Measurements from ENCODE around the gene SSU72. TPM values are rescaled to one million over a fixed set of nuclear protein-coding genes. Genes with fewer than 3 reads are reported as not detected.

Gene SSU72
- total RNA-seq, 4 donors from 2014 or later = 102 to 115 (median 109) TPM

DNA sequence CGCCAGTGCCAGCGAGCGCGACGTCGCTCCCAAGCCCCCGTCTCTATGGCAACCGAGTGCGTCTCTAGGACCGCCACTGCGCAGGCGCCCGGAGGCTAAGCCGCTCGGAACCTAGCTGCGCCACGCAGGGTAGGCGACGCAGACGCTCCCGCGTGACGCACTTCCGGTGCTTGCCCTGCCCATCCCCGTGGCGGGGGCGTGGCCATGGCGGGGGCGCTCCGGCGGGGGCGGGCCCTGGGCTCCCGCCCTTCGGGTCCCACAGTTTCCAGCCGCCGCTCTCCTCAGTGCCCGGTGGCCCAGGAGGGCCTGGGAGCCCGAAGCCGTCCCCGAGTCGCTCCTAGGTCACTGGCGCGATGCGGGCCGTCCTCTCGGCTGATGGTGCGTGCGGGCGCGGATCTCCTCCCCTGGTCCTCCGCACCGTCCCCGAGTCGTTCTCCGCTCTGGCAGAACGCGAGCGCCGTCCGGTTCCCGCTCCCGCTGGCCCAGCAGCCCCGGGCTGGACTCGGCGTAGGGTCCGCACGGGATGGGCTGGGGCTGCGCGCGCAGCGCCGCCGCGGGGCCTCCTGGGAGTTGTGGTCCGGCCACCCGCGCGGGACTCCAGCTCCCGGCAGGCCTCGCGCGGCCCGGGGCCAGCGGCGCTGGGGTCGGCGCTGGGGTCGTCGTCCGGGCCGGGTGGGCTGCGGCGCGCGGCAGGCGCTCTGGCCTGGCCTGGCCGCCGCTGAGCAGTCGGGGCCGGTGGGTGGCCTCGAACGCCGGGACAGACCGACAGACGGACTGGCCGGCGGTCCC, 40.8 kb upstream of the SSU72 start, which contains the start of gene MIB2:
Gene MIB2 (plus strand): TSS at position 245 of the 789 bp plus-strand sequence. CDS start 7,953 bp downstream, outside the sequence.
- Histone ChIP-seq H3K36me3 (peaks cover 8% of the 10 kb centered on the region), H3K4me1 (peaks cover 31% of the 10 kb centered on the region), H3K27me3 (no peaks in the 10 kb centered on the region), H3K27ac (peak within 1 kb of the TSS; percentile 99), H3K4me3 (peak within 1 kb of the TSS; percentile 96), H3K9me3 (no peaks in the 10 kb centered on the region)
- 0% methylated on average over 1 of the region's 107 CpGs for WGBS
- TF ChIP-seq, protein P1, sequence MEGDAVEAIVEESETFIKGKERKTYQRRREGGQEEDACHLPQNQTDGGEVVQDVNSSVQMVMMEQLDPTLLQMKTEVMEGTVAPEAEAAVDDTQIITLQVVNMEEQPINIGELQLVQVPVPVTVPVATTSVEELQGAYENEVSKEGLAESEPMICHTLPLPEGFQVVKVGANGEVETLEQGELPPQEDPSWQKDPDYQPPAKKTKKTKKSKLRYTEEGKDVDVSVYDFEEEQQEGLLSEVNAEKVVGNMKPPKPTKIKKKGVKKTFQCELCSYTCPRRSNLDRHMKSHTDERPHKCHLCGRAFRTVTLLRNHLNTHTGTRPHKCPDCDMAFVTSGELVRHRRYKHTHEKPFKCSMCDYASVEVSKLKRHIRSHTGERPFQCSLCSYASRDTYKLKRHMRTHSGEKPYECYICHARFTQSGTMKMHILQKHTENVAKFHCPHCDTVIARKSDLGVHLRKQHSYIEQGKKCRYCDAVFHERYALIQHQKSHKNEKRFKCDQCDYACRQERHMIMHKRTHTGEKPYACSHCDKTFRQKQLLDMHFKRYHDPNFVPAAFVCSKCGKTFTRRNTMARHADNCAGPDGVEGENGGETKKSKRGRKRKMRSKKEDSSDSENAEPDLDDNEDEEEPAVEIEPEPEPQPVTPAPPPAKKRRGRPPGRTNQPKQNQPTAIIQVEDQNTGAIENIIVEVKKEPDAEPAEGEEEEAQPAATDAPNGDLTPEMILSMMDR (IDR thresholded peaks at IDR 0.05) = no peak
- TF ChIP-seq EP300 (IDR thresholded peaks at IDR 0.05) = no peak
- TF ChIP-seq POLR2AphosphoS5 (IDR thresholded peaks at IDR 0.05) = peak; percentile 27 to 94 (median 46)
- peak in 1 of 2 donors; percentile 42 for TF ChIP-seq POLR2A (IDR thresholded peaks at IDR 0.05)
- DNase-seq (ENCODE audit: low spot score in 2 of 2) = peak; percentile 97

- DNase-seq (ENCODE audit: low spot score in 2 of 2) = no peak
- under 1% methylated on average over 19 of the region's 23 CpGs for WGBS
- peak overlapping the region; percentile 99 for H3K27ac ChIP-seq
- H3K4me1 ChIP-seq = peaks cover 31% of the 10 kb centered on the region
- H3K4me3 ChIP-seq = peak overlapping the region; percentile 96
- H3K36me3 ChIP-seq = peaks cover 8% of the 10 kb centered on the region
- no peak for TF ChIP-seq POLR2A (IDR thresholded peaks at IDR 0.05)
- no peaks in the 10 kb centered on the region for H3K27me3 ChIP-seq
- H3K9me3 ChIP-seq = no peaks in the 10 kb centered on the region
Measured at GRCh38 chr1:1614954-1615255, 40.2 kb upstream of the SSU72 start.

DNA sequence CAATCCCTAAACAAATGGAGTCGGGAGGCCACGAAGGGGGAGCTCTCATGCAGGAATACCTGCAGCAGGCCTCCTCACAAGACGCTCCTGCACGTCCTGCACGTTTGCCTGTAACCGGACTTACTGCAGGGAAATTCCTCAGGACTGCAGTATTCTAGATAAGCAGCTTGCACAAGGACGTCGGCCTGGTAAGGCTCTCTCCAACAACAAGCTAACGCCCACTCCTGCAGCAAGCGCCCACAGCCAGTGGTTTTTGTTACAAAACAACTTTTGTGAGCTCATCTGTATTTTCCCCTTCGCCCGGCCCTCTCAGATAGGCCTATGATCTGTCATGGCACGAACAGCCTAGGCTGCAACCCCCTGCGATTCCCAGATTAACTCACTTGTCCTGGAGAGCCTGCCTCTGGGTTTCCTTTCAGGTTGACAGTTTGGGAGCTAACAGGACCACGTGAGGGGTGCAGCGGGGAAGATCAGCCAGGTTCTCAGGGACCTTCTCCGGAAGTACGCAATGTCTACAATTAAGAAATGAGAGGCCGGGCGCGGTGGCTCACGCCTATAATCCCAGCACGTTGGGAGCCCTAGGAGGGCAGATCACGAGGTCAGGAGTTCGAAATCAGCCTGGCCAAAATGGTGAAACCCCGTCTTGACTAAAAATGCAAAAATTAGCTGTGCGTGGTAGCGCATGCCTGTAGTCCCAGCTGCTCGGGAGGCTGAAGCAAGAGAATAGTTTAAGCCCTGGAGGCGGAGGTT, 39.7 kb upstream of the SSU72 start:
- Histone ChIP-seq H3K27me3 (no peaks in the 10 kb centered on the region), H3K27ac (peak overlapping the region; percentile 99), H3K4me1 (peaks cover 31% of the 10 kb centered on the region), H3K4me3 (peak overlapping the region; percentile 96), H3K36me3 (peaks cover 8% of the 10 kb centered on the region), H3K9me3 (no peaks in the 10 kb centered on the region)
- peak in 1 of 2 donors; percentile 84 for DNase-seq (ENCODE audit: low spot score in 2 of 2)
- TF ChIP-seq, protein P1 (IDR thresholded peaks at IDR 0.05) = no peak
- TF ChIP-seq POLR2AphosphoS5 (IDR thresholded peaks at IDR 0.05) (no peak), POLR2A (IDR thresholded peaks at IDR 0.05) (no peak), EP300 (IDR thresholded peaks at IDR 0.05) (no peak)
- WGBS = 8% methylated on average over 26 of the region's 30 CpGs

- WGBS = 75% methylated on average over 11 of the region's 11 CpGs
- no peaks in the 10 kb centered on the region for H3K9me3 ChIP-seq
- no peak for DNase-seq (ENCODE audit: low spot score in 2 of 2)
- peak overlapping the region; percentile 96 for H3K4me3 ChIP-seq
- H3K4me1 ChIP-seq = peaks cover 31% of the 10 kb centered on the region
- TF ChIP-seq EP300 (IDR thresholded peaks at IDR 0.05) = no peak
- no peak overlapping the region for H3K27ac ChIP-seq
- peaks cover 8% of the 10 kb centered on the region for H3K36me3 ChIP-seq
- no peaks in the 10 kb centered on the region for H3K27me3 ChIP-seq
Measured at GRCh38 chr1:1613509-1614082, 38.9 kb upstream of the SSU72 start.

DNA sequence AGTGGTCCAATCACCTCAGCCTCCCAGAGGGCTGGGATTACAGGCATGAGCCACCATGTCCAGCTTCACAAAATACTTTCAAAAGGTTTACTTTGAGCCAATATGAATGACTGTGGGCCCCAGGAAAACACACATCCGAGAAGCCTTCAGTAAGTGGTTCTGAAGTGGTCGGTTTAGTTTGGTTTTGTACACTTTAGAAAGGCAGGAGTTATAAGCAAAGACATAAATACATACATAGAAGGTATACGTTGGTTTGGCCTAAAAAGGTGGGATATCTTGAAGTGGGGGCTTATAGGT, 37.4 kb upstream of the SSU72 start:
- TF ChIP-seq, protein P1 (IDR thresholded peaks at IDR 0.05) = no peak
- TF ChIP-seq EP300 (IDR thresholded peaks at IDR 0.05) (no peak), POLR2A (IDR thresholded peaks at IDR 0.05) (no peak), POLR2AphosphoS5 (IDR thresholded peaks at IDR 0.05) (no peak)
- WGBS = 87% methylated on average over 3 of the region's 3 CpGs
- Histone ChIP-seq H3K36me3 (no peaks in the 10 kb centered on the region), H3K4me1 (peaks cover 26% of the 10 kb centered on the region), H3K27me3 (no peaks in the 10 kb centered on the region), H3K27ac (no peak overlapping the region), H3K9me3 (no peaks in the 10 kb centered on the region), H3K4me3 (no peak overlapping the region)
- DNase-seq (ENCODE audit: low spot score in 2 of 2) = no peak

GRCh38 chr1:1610796-1611195, 36.1 kb upstream of the SSU72 start:
- Histone ChIP-seq H3K27me3 (no peaks in the 10 kb centered on the region), H3K27ac (no peak overlapping the region), H3K9me3 (no peaks in the 10 kb centered on the region), H3K4me1 (peaks cover 15% of the 10 kb centered on the region), H3K36me3 (no peaks in the 10 kb centered on the region), H3K4me3 (no peak overlapping the region)
- TF ChIP-seq EP300 (IDR thresholded peaks at IDR 0.05) = no peak
- no peak for TF ChIP-seq POLR2AphosphoS5 (IDR thresholded peaks at IDR 0.05)
- TF ChIP-seq POLR2A (IDR thresholded peaks at IDR 0.05) = no peak
- TF ChIP-seq, protein P1 (IDR thresholded peaks at IDR 0.05) = no peak
- WGBS = 64% methylated on average over 9 of the region's 9 CpGs
- no peak for DNase-seq (ENCODE audit: low spot score in 2 of 2)
